IMR-90 (cell line): ENCODE results near the gene NTN4. TPM values are rescaled to one million over a fixed set of nuclear protein-coding genes. Genes with fewer than 3 reads are reported as not detected.

Experiments used
- ATAC-seq: fragments of 200-7000 bp; cut with Tn5 transposase; 2 replicates; pipeline ENCODE4 v1.9.1; 2020; ENCODE audit warnings: low read depth, mild to moderate bottlenecking, moderate library complexity
- BruUV-seq: library from RNA; stranded (reverse); fragments of 400-500 nt; replicated peaks from 2 replicates; lab custom pipeline; 2021; lab: Mats Ljungman, UMichigan
- CTCF ChIA-PET: fragments of 300-600 bp; formaldehyde crosslinking; extraction: SDS; loops from one replicate; lab custom pipeline; 2021; ENCODE audit warnings: antibody characterized with exemption; lab: Yijun Ruan, JAX
- POLR2A ChIA-PET: fragments of 300-600 bp; sonication (Branson Sonifier 250); formaldehyde crosslinking; loops from one replicate; lab custom pipeline; 2022; ENCODE audit warnings: antibody characterized with exemption; ENCODE audit not compliant: unreplicated experiment; lab: Charles Lee
- DNase-seq: peaks from one replicate; pipeline ENCODE4 v3.0.0; 2013
- H2AFZ ChIP-seq: replicated peaks from 2 replicates; pipeline ENCODE3; 2013; ENCODE audit warnings: low read length, mild to moderate bottlenecking; ENCODE audit not compliant: poor library complexity
- H2AK5ac ChIP-seq: 2 replicates; pipeline ENCODE4 v1.6.1; 2013; ENCODE audit warnings: low read depth, low read length, inconsistent platforms
- H2AK9ac ChIP-seq: replicated peaks from 2 replicates; pipeline ENCODE3; 2013; ENCODE audit warnings: mild to moderate bottlenecking, low read depth, low read length, moderate library complexity; ENCODE audit not compliant: poor library complexity
- H2BK120ac ChIP-seq: 2 replicates; pipeline ENCODE4 v1.6.1; 2013; ENCODE audit warnings: low read depth, low read length, inconsistent platforms
- H2BK15ac ChIP-seq: 3 replicates; pipeline ENCODE4 v1.6.1; 2013; ENCODE audit warnings: low read depth, low read length, inconsistent platforms
- H2BK20ac ChIP-seq: 2 replicates; pipeline ENCODE4 v1.6.1; 2013; ENCODE audit warnings: low read depth, mild to moderate bottlenecking, inconsistent platforms, low read length, moderate library complexity
- H2BK5ac ChIP-seq: 2 replicates; pipeline ENCODE4 v1.6.1; 2013; ENCODE audit warnings: mild to moderate bottlenecking, low read depth, low read length, inconsistent platforms; ENCODE audit not compliant: poor library complexity, severe bottlenecking
- H3K14ac ChIP-seq: replicated peaks from 2 replicates; pipeline ENCODE4 v1.6.1; 2013; ENCODE audit warnings: low read depth, low read length, inconsistent platforms
- H3K18ac ChIP-seq: 2 replicates; pipeline ENCODE4 v1.6.1; 2013; ENCODE audit warnings: low read depth, low read length, control low read depth
- H3K23ac ChIP-seq: 2 replicates; pipeline ENCODE4 v1.6.1; 2013; ENCODE audit warnings: low read depth, low read length, inconsistent platforms
- H3K27ac ChIP-seq: 2 replicates; pipeline ENCODE4 v1.5.1; 2013; ENCODE audit warnings: mild to moderate bottlenecking, control low read depth, low read length; ENCODE audit not compliant: insufficient read depth
- H3K27me3 ChIP-seq: 2 replicates; pipeline ENCODE4 v1.6.1; 2013; ENCODE audit warnings: low read length; ENCODE audit not compliant: control insufficient read depth, insufficient read depth
- H3K36me3 ChIP-seq: 2 replicates; pipeline ENCODE4 v1.6.1; 2013; ENCODE audit warnings: low read length, mixed read lengths; ENCODE audit not compliant: control insufficient read depth, insufficient read depth
- H3K4ac ChIP-seq: 2 replicates; pipeline ENCODE4 v1.6.1; 2013; ENCODE audit warnings: low read depth, low read length, inconsistent platforms
- H3K4me1 ChIP-seq: 2 replicates; pipeline ENCODE4 v1.6.1; 2013; ENCODE audit warnings: low read length, mixed read lengths; ENCODE audit not compliant: control insufficient read depth, insufficient read depth
- H3K4me2 ChIP-seq: 2 replicates; pipeline ENCODE4 v1.6.1; 2013; ENCODE audit warnings: low read depth, mild to moderate bottlenecking, control low read depth, low read length, moderate library complexity
- H3K4me3 ChIP-seq: 2 replicates; pipeline ENCODE4 v1.5.1; 2013; ENCODE audit warnings: low read depth, mild to moderate bottlenecking, control low read depth, low read length, moderate library complexity; ENCODE audit not compliant: insufficient read depth
- H3K56ac ChIP-seq: 2 replicates; pipeline ENCODE4 v1.6.1; 2013; ENCODE audit warnings: low read length, inconsistent platforms; ENCODE audit not compliant: insufficient read depth; ENCODE audit errors: extremely low read depth
- H3K79me1 ChIP-seq, 2 experiments: 2 replicates each; pipeline ENCODE4 v1.6.1; 2013; ENCODE audit warnings: low read length in 2 of 2, inconsistent platforms in 1 of 2, low read depth in 1 of 2
- H3K9ac ChIP-seq: 2 replicates; pipeline ENCODE4 v1.6.1; 2013; ENCODE audit warnings: low read depth, low read length, control low read depth
- H3K9me1 ChIP-seq: 2 replicates; pipeline ENCODE4 v1.6.1; 2013; ENCODE audit warnings: low read length, inconsistent platforms; ENCODE audit not compliant: insufficient read depth
- H3K9me3 ChIP-seq: 2 replicates; pipeline ENCODE4 v1.6.1; 2013; ENCODE audit warnings: low read length; ENCODE audit not compliant: control insufficient read depth, insufficient read depth
- H4K20me1 ChIP-seq: 2 replicates; pipeline ENCODE4 v1.6.1; 2013; ENCODE audit warnings: low read length, inconsistent platforms; ENCODE audit not compliant: insufficient read depth
- H4K5ac ChIP-seq: 2 replicates; pipeline ENCODE4 v1.6.1; 2013; ENCODE audit warnings: mild to moderate bottlenecking, low read depth, low read length, control low read depth
- H4K8ac ChIP-seq, 2 experiments: 2 replicates each; pipeline ENCODE4 v1.6.1; 2013; ENCODE audit warnings: low read depth in 2 of 2, low read length in 2 of 2, control low read depth in 1 of 2, inconsistent platforms in 1 of 2
- H4K91ac ChIP-seq: 2 replicates; pipeline ENCODE4 v1.6.1; 2013; ENCODE audit warnings: low read depth, low read length, inconsistent platforms; ENCODE audit not compliant: insufficient read depth
- CHD1 ChIP-seq: IDR thresholded peaks from 2 replicates; pipeline ENCODE4 v1.6.1; 2012; ENCODE audit warnings: low read depth, low read length, improper control_type of control experiment
- FOS ChIP-seq: fragments of 150-350 bp; IDR thresholded peaks from 2 replicates; pipeline ENCODE4 v1.6.1; 2016; ENCODE audit warnings: low read depth, low read length
- MAZ ChIP-seq: IDR thresholded peaks from 2 replicates; pipeline ENCODE4 v1.6.1; 2012; ENCODE audit warnings: low read depth, mild to moderate bottlenecking, low read length, improper control_type of control experiment, moderate library complexity, borderline replicate concordance
- MXI1 ChIP-seq: IDR thresholded peaks from 2 replicates; pipeline ENCODE4 v1.6.1; 2012; ENCODE audit warnings: low read depth, mild to moderate bottlenecking, low read length, moderate library complexity, borderline replicate concordance
- POLR2A ChIP-seq: IDR thresholded peaks from 2 replicates; pipeline ENCODE4 v1.6.1; 2012; ENCODE audit warnings: mild to moderate bottlenecking, low read depth, low read length
- RCOR1 ChIP-seq: IDR thresholded peaks from 2 replicates; pipeline ENCODE4 v1.6.1; 2012; ENCODE audit warnings: mild to moderate bottlenecking, low read length, improper control_type of control experiment; ENCODE audit not compliant: insufficient replicate concordance
- USF2 ChIP-seq: fragments of 150-350 bp; IDR thresholded peaks from 2 replicates; pipeline ENCODE4 v1.6.1; 2017; ENCODE audit warnings: mild to moderate bottlenecking, antibody characterized with exemption, low read length, low read depth
- WGBS, 2 experiments: methylation state at CpG; one replicate each; pipeline versions ENCODE4 v1.1.5 to v1.1.7; 2013; ENCODE audit warnings: missing lambda C conversion rate in 2 of 2; ENCODE audit not compliant: insufficient read length in 1 of 2; ENCODE audit errors: extremely low coverage in 2 of 2; 5-methylcytosine and 5-hydroxymethylcytosine counted together
- dilution Hi-C: fragments of 300-500 bp; cut with HindIII; formaldehyde crosslinking; loops from one replicate; pipeline ENCODE4 v1.14.3; 2018; ENCODE audit warnings: low sequenced_read_pairs; ENCODE audit not compliant: unreplicated experiment
- in situ Hi-C: fragments of 300-500 bp; cut with MboI; formaldehyde crosslinking; loops from 3 replicates; pipeline ENCODE4 v1.14.3; 2019; ENCODE audit warnings: low sequenced_read_pairs, inconsistent platforms, mixed read lengths
- intact Hi-C: fragments of 100-400 bp; cut with micrococcal nuclease; formaldehyde crosslinking; loops from 2 replicates; pipeline ENCODE4 v1.10.0; 2022
- polyA plus RNA-seq, 3 experiments: library from polyadenylated mRNA; depleted of rRNA; stranded (reverse); fragments of >200 nt; gene quantifications; 2 replicates each; pipeline ENCODE4 v1.2.3, GENCODE V29; 2012; ENCODE audit warnings: low replicate concordance in 1 of 3
- total RNA-seq: library from RNA; depleted of rRNA; stranded (reverse); fragments of >200 nt; gene quantifications from 2 replicates; pipeline ENCODE4 v1.2.3, GENCODE V29; 2012
- TF ChIP-seq, protein P1 (sequence below): conservative IDR thresholded peaks from 2 replicates; pipeline ENCODE4 v1.5.1; 2012; ENCODE audit warnings: mild to moderate bottlenecking, low read depth, low read length, improper control_type of control experiment

NTN4 gene
- total and polyA plus RNA-seq, 2 of the 4 experiments (the other 2 are of a cell fraction) = 54.6 to 56.6 TPM

DNA sequence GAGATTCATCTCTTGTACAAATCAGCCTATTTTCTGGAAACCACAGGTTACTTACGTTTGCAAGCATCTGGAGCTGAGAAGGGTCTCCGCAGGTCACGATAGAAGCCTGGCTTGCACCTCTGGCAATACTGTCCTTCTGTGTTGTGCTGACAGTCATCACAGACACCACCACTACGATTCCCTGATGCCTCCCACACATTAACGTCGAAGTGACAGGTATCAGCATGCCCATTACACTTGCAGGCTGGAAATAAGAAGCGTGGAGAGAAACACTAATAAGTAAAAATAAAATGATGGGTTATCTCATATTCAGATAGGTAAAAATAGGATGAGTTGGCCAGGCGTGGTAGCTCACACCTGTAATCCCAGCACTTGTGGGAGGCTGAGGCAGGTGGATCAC, 80.2 kb downstream of the NTN4 start:
- Histone ChIP-seq H3K4me1 (no peaks in the 10 kb centered on the region), H3K4ac (no peak overlapping the region), H2AK5ac (no peak overlapping the region; the same call in 1 of the 2 replicates), H3K23ac (no peak overlapping the region), H2BK20ac (no peak overlapping the region), H3K36me3 (peaks cover 21% of the 10 kb centered on the region), H2AK9ac (no peak overlapping the region), H2BK15ac (no peak overlapping the region), H3K27ac (no peak overlapping the region), H4K20me1 (no peaks in the 10 kb centered on the region), H4K8ac (no peak overlapping the region), H3K4me2 (no peak overlapping the region), H3K14ac (no peak overlapping the region), H3K56ac (no peak overlapping the region), H3K27me3 (no peaks in the 10 kb centered on the region; the same call in 1 of the 2 replicates), H3K4me3 (no peak overlapping the region), H4K5ac (no peak overlapping the region), H3K18ac (no peak overlapping the region), H2BK5ac (no peak overlapping the region), H3K9me1 (no peaks in the 10 kb centered on the region; the same call in 1 of the 2 replicates), H3K9me3 (no peaks in the 10 kb centered on the region), H4K91ac (no peak overlapping the region), H3K9ac (no peak overlapping the region), H2AFZ (no peak overlapping the region), H3K79me1 (0 out of 4 replicates have a peak, but pooled peaks cover 0 to 8% of the 10 kb centered on the region in 2 experiments), H2BK120ac (no peak overlapping the region)
- dilution Hi-C loops (no loop called here), intact Hi-C loops (no loop called here), in situ Hi-C loops (no loop called here)
- ATAC-seq (no peak), DNase-seq (no peak)
- POLR2A ChIA-PET = no interaction called here
- no CpG with 5 or more reads among the region's 8 CpGs for WGBS, 2 experiments
- BruUV-seq = no TSS peak
- CTCF ChIA-PET = no interaction called here
- TF ChIP-seq RCOR1 (no peak), FOS (no peak), MXI1 (no peak), CHD1 (no peak), USF2 (no peak), POLR2A (no peak), MAZ (no peak)
- TF ChIP-seq, protein P1, sequence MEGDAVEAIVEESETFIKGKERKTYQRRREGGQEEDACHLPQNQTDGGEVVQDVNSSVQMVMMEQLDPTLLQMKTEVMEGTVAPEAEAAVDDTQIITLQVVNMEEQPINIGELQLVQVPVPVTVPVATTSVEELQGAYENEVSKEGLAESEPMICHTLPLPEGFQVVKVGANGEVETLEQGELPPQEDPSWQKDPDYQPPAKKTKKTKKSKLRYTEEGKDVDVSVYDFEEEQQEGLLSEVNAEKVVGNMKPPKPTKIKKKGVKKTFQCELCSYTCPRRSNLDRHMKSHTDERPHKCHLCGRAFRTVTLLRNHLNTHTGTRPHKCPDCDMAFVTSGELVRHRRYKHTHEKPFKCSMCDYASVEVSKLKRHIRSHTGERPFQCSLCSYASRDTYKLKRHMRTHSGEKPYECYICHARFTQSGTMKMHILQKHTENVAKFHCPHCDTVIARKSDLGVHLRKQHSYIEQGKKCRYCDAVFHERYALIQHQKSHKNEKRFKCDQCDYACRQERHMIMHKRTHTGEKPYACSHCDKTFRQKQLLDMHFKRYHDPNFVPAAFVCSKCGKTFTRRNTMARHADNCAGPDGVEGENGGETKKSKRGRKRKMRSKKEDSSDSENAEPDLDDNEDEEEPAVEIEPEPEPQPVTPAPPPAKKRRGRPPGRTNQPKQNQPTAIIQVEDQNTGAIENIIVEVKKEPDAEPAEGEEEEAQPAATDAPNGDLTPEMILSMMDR = no peak
